ENCODE measurements around the gene GPR156.
"Not testable (repeated sequence)": the region's sequence is repeated elsewhere in the genome, so short reads cannot be mapped to it uniquely, and the experiment has no call there.

The GPR156 gene

DNA sequence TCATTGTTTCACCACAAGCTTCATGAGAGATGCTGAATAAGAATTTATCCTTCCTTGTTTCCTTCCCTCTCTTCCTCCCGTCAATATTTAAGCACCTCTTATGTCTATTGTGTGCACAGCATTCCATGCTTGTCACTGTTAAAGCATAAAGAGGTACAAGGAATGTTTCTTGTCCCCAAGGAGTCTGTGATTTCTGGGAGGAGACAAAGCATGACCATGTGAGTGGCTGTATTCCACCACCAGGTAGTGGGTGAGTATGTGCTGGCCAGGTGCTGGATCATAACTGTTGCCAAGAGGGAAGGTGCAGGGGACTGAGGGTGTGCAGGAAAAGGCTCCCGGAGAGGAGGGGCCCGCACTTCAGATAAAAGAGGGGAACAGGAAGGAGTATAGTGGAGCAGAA, 127.9 kb downstream of the GPR156 start:
- DNase-seq = no peak

DNA sequence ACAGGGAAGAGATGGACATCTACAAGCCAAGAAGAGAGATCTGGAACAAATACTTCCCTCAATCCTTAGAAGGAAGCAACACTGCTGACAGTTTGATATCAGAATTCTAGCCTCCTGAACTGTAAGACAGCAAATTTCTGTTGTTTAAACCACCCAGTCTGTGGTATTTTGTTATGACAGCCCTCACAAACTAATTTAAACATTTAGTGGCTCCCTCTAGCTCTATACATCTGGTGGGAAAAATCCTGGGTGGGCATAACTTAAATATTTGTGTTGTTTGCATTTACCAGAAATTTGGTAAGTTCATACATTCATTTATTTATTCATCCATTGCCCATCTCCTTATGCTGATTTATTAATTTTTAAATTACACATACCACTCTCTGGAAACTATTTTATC, 128.3 kb downstream of the GPR156 start:
- DNase-seq = no peak

DNA sequence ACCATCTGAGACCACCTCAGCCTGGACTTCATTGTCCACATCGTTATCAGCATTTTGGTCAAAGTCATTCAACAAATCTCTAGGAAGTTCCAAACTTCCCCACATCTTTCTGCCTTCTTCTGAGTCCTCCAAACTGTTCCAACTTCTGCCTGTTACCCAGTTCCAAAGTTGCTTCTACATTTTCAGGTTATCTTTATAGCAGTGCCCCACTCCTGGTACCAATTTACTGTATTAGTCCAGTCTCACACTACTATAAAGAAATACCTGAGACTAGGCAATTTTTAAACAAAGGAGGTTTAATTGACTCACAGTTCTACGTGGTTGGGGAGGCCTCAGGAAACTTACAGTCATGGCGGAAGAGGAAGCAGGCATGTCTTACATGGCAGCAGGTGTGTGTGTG, 129.3 kb downstream of the GPR156 start:
- not testable (repeated sequence) for DNase-seq

DNA sequence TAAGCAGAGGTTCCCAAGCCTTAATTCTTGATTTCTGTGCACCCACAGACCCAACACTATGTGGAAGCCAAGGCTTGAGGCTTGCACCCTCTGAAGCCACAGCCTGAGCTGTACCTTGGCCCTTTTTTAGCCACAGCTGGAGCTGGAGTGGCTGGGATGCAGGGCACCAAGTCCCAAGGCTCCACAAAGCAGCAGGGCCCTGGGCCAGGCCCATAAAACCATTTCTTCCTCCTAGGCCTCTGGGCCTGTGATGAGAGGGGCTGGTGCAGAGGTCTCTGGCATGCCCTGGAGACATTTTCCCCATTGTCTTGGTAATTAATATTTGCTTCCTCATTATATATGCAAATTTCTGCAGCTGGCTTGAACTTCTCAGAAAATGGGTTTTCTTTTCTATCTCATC, 129.9 kb downstream of the GPR156 start:
- DNase-seq = no peak

DNA sequence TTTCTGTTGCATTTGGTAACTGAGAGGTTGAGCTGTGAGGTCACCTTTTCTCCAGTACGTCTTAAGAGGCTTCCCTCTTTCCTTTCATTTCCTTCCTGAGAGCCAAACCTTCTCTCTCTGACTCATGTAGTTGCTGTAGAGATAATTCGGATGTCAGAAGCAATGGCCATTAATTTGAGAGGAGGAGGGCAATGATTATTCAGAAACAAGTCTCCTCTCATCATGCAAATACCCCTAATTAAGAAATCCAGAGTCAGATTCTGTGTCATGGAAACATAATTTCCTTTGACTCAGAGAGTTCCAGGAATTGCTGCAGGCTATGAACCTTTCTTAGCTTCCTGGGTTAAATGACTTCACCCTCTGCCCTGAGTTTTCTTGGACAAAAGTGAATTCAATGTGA, 131.7 kb downstream of the GPR156 start:
- no peak for DNase-seq

DNA sequence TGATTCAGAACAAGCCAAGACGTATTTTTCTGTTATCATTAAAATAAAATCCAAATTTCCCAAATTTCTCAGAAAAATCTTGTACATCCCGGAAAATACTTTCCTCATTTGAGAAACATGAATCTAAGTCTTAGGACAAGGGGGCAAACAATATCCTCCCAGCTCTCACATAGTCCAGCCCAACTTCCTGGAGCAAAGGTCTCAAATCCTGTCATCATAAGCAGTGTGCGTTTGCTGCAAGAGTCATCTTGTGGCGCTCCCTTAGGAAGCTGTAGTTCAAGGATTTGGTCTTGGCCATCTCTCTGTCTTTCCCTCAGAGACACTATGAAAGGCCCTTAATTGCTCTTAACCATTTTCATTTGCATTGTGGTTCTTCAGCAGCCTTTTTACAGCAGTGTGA, 133.2 kb downstream of the GPR156 start:
- no peak for DNase-seq

DNA sequence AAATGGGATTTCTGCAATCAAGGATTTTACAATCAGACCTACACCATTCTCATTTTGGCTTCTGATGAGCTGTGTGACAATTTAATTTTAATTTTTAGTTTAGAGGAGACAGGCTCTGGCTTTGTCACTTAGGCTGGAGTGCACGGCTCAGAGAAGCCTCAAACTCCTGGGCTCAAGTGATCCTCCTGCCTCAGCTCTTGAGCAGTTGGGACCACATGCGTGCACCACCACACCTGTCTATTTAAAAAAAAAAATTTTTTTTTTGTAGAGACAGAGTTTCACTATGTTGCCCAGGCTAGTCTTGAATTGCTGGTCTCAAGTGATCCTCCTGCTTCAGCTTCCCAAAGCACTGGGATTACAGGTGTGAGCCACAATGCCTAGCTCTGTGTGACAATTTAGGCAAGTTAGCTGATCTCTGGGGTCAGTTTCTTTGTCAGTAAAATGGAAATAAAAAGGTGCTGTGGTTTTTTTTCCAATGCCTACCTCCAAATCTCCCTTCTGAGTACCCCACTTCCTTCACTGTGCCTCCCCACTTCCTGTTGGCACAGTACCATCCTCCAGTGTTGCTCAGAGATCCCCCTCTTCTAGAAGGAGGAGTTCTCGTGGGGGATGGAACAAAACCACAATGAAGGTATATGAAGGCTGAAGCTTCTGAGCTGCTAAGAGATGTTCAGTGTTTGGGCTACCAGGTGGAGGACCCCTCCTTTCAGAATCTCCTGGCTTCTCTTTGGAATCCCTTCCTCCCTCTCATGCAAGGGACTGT, 136.7 kb downstream of the GPR156 start:
- peak; percentile 2 for DNase-seq

DNA sequence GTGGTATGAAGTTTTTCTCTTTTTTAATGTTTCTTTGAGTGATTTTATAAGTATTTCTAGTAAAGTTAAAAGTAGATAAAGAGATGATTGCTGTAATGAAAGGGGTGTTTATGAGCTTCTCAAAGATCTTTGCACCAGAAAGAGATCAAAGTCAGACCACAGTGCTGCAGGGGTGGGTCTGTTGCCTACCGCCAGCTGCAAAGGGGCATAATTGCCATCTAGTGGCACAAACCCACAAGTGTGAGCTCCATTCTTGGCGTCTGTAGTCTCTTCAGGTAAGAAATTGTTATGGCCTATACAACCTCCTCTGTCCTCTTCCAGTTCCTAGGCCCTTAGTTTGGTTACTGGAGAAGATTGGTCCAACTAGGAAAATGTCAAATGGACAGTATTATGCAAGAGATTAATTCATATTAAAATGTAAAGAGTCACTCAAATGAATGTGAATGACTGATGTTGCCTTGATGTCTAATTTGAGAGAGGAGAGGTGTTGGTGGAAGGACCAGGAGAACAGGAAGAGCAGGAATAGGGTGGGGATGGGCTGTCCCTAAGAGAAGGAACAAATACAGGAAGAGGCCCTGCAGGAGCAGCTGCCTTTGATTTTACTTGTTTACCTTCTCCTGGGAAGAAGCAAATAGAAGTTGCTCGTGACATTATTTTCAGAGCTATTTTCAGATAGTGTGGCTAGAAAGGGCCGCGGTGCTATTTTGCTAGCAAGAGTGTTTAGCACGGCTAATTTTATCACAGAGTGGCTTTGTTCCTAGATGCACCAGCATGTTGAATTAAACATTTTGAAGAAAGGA, 137.8 kb downstream of the GPR156 start:
- peak; percentile 14 for DNase-seq

DNA sequence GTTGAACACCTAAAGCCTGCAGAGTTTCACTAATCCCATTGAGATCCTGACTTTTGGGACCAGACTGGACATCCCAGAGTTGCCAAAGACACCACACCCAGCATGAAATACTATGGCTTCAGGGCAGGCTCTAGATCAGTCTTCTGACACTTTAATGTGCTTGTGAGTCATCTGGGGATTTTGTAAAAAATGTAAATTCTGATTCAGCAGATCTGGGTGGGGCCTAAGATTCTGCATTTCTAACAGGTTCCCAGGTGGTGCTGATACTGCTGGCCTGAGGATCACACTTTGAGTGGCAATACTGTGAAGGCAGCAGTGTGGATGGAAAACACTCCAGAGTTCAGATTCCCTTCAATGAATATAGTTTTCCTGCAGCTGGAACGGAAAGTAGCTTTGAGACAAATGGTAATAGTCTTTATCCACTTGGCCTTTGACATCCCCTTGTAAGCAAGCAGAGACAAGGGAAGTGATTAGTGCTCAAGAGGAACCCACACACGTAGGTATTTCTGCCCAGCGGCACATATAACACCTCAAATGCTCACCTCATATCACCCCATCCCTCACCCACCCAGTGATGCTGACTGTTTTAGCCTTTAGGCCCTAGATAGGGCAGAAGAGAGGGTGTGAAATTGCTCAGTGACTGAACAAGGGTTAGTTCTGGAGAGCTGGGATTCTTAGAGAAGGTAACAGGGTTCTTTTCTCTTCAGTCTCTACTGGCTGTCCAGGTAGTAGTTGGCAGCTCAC, 139.3 kb downstream of the GPR156 start:
- DNase-seq = no peak

DNA sequence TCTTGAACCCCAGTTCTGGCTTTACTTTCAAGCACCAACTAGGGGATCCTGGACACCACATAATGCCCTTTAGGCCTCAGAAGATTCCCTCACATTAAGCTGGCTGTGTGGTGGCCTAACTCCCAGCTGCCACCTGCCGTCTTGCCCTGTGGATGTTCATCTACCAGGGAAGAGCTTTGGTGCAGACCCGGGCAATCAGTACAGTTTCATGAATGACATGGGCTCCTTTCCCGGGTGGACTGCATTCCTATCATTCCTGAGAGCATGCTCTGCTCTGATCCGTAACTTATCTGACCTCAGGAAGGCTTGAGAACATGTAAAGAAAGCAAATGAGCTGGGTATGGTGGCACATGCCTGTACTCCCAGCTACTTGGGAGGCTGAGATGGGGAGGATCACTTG, 140.8 kb downstream of the GPR156 start:
- no peak for DNase-seq

DNA sequence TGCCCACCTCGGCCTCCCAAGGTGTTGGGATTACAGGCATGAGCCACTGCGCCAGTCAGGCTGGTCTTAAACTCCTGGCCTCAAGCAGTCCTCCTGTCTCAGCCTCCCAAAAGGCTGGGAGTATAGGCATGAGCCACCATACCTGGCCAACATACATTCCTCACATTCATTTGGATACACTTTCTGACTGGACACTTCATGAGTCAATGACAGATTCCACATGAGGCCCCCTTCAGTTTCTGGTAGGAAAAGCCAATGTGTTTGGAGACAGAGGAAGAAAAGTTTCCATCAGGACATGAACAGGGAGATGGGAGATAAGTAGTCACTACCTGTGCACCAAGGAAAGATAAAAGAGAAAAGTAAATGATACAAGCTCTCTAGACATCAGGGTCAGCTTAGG, 141.3 kb downstream of the GPR156 start:
- DNase-seq = no peak

DNA sequence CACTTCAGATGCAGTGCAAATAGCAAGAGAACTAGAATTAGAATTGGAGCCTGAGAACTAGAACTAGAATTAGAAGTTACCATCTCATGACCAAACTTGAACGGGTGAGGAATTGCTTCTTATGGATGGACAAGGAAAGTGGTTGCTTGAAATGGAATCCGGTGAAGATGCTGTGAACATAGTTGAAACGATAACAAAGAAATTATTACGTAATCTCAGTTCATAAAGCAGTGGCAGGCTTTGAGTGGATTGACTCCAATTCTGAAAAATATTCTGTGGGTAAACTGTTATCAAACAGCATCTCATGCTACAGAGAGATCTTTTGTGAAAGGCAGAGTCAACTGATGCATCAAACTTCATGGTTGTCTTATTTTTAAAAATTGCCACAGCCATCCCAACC, 142.8 kb downstream of the GPR156 start:
- no peak for DNase-seq

DNA sequence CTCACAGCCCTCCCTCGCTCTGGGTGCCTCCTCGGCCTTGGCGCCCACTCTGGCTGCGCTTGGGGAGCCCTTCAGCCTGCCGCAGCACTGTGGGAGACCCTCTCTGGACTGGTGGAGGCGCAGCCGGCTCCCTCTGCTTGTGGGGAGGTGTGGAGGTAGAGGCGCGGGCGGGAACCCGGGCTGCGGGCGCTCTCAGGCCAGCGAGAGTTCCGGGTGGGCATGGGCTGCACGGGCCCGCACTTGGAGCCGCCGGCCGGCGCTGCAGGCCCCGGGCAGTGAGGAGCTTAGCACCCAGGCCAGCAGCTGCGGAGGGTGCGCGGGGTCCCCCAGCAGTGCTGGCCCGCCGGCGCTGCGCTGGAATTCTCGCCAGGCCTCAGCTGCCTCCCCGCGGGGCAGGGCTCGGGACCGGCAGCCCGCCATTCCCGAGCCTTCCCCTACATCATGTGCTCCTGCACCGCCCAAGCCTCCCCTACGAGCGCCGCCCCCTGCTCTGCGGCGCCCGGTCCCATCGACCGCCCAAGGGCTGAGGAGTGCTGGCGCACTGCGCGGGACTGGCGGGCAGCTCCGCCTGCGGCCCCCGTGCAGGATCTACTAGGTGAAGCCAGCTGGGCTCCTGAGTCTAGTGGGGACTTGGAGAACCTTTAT, 144.8 kb downstream of the GPR156 start:
- DNase-seq = no peak

DNA sequence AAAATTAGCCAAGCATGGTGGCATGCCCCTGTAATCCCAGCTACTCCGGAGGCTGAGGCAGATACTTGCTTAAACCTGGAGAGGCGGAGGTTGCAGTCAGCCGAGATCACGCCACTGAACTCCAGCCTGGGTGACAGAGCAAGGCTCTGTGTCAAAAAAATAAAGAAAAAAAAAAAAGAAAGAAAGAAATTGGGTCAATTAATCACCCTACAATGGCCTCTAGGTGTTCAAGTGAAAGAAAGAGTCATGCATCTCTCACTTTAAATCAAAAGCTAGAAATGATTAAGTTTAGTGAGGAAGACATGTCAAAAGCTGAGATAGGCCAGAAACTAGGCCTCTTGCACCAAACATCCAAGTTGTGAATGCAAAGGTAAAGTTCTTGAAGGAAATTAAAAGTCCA, 145.9 kb downstream of the GPR156 start:
- DNase-seq = no peak

DNA sequence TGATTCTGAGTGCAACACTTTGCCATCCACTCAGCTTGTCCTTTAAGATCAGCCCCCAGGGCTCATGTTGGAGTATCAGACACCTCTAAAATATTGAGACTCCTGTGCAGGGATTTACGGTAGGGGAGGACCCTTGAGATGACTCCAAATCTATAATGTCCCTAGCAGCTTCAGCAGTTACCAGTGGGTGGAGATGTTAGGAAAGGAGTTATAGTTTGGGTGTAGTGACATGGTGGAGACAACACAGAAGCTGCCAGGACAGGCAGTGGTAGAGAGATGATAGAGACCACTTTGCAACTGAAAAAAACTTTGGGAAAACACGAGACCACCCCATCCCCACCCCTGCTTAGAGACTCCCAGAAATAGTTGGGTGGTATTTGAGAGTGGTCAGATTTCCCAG, 147.5 kb downstream of the GPR156 start:
- DNase-seq = no peak

DNA sequence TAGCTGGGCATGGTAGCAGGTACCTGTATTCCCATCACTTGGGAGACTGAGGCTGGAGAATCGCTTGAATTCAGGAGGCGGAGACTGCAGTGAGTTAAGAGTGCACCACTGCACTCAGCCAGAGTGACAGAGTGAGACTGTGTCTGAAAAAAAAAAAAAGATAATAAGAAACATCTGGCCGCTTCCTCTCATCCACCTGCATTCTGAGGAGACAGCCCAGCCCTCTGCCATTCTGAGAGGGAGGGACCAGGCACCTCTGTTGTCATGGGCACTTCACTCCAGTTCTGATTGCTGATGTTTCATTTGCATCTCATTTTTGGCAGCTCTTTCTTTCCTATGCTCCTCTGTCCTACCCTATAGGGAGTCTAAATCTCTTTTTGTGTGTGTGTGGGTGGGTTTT, 154.4 kb downstream of the GPR156 start:
- DNase-seq = no peak

DNA sequence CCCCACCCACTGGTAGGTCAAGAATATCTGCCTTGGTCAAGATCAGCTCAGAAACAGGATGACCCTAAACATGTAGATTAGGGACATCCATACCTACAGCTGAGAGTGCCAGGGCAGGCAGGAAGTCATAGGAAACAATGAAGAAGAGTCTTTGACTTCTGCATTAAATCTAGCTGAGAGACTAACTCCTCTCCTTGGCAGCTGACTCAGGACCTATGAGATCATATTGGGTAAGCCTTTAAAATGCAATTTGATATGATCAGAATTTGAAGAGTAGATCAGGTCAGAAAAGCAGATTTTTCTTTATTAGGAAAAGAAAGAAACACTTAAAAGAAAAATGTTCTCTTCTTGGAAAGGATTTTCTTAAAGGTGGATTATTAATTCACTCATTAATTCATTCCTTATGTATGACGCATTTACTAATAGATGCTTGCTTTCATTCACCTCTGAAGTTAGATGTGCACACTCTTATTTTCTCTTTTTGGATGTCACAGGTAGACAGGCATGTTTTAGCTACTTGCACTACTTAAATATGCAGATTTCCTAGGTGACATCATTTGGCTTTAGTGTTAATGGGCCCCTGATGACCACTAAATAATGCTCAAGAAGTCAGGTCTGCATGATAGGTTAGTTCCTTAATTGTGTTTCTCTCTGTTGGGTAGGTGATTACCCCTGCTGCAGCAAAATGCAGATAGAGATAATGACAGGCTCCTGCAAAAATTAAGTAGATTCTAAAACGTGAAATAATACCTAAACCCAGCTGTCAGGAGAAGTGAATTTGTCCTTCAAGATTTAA, 155.1 kb downstream of the GPR156 start:
- DNase-seq = no peak

DNA sequence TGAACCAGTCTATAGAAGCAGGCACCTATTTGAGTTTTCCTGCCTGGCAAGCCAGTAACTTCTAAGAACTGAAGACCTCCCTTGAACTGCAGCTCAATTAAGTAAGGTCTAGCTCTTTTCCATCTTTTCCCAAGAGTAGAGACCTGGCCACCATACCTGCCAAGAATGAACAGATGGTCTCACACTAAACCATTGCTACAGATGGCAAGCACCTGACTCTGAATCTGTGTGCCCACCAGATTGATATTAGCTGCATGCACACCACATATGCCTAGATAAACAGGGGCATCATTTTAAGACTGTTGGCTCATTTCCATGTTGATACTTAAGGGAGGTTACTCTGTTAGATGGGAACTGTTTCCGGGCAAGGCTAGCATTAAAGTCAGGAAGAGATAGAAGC, 156.0 kb downstream of the GPR156 start:
- DNase-seq = no peak

DNA sequence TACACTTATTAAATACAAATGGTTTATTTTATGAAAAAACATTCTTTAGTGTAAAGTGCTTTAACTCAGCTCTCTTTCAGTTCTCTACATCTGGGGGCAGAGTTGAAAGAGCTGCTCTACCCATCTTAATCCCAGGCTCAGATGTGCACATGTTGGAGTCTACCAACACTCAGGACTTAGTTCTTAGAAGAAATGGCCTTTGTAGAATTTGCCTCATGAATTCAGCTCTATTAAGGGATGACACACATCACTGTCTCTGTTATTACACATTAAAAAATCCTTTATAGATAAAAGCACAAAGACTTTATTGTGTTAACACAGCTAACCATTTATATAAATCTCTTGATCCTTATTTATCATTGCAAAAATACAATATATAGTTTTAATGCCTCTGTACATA, 159.0 kb downstream of the GPR156 start:
- no peak for DNase-seq

DNA sequence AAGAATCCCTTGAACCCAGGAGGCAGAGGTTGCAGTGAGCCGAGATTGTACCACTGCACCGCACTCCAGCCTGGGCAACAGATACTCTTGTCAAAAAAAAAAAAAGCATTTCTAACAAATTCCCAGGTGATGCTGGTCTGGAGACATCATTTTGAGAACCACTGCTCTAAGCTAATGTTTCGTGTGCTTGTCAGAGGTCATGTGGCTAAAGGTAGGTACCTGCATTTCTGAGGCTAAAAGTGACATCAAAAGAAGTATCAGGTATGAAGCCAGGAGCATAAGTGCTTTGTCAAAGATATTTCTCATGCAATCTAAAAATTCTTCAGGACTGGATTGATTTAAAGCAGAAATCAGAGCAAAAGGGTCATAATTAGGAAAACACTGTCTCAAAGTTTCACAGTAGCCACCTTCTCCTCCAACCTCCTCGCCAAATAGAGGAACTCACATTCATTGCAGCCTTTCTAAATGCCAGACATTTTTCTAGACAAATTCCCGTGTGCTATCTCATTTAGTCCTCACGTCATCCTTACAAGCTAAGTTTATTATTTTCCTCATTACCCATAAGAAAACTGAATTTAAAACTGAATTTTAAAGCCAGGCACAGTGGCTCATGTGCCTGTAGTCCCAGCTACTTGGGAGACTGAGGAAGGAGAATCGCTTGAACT, 165.0 kb downstream of the GPR156 start:
- no peak for DNase-seq

All from GDM1 (cell line).